Measurements from ENCODE around the gene CEP112. TPM values are rescaled to one million over a fixed set of nuclear protein-coding genes. Genes with fewer than 3 reads are reported as not detected.

The CEP112 gene
- total and polyA plus RNA-seq, 4 donors: 1.1 to 4.9 (median 1.4) TPM

GRCh38 chr17:66088173-66088572, 103.8 kb downstream of the CEP112 start:
- H3K4me1 ChIP-seq (ENCODE audit: control insufficient read depth in 4 of 4, insufficient read depth in 4 of 4, low read length in 3 of 4): no peaks in the 10 kb centered on the region
- H3K4me3 ChIP-seq (ENCODE audit: low read depth in 1 of 3, low read length in 3 of 3): no peak overlapping the region
- no peaks in the 10 kb centered on the region for H3K27me3 ChIP-seq (ENCODE audit: control insufficient read depth in 4 of 4, insufficient read depth in 4 of 4, low read length in 3 of 4)
- TF ChIP-seq REST (IDR thresholded peaks at IDR 0.05) (no peak), ATF3 (IDR thresholded peaks at IDR 0.05) (no peak), RXRA (IDR thresholded peaks at IDR 0.05) (no peak), FOXA1 (IDR thresholded peaks at IDR 0.05) (no peak), ZBTB33 (IDR thresholded peaks at IDR 0.05) (no peak), RAD21 (IDR thresholded peaks at IDR 0.05) (no peak), TAF1 (conservative IDR thresholded peaks at IDR 0.05) (no peak), FOXA2 (IDR thresholded peaks at IDR 0.05) (no peak)
- no peak overlapping the region for H3K27ac ChIP-seq (ENCODE audit: low read depth in 1 of 2, low read length in 2 of 2)
- H3K36me3 ChIP-seq (ENCODE audit: control insufficient read depth in 4 of 4, insufficient read depth in 3 of 4, low read depth in 1 of 4, low read length in 3 of 4): no peaks in the 10 kb centered on the region
- WGBS: 98% methylated on average over 4 of the region's 4 CpGs
- H3K9me3 ChIP-seq (ENCODE audit: control insufficient read depth in 4 of 4, low read length in 3 of 4): no peaks in the 10 kb centered on the region
- H3K9ac ChIP-seq (ENCODE audit: low read depth in 1 of 2, low read length in 2 of 2): no peak overlapping the region
- DNase-seq (ENCODE audit: low spot score): no peak

GRCh38 chr17:66087073-66087472, 104.9 kb downstream of the CEP112 start:
- H3K4me3 ChIP-seq (ENCODE audit: low read depth in 1 of 3, low read length in 3 of 3): no peak overlapping the region
- H3K36me3 ChIP-seq (ENCODE audit: control insufficient read depth in 4 of 4, insufficient read depth in 3 of 4, low read depth in 1 of 4, low read length in 3 of 4): no peaks in the 10 kb centered on the region
- H3K27me3 ChIP-seq (ENCODE audit: control insufficient read depth in 4 of 4, insufficient read depth in 4 of 4, low read length in 3 of 4): no peaks in the 10 kb centered on the region
- H3K9ac ChIP-seq (ENCODE audit: low read depth in 1 of 2, low read length in 2 of 2): no peak overlapping the region
- DNase-seq (ENCODE audit: low spot score): no peak
- TF ChIP-seq CTCF (IDR thresholded peaks at IDR 0.05; ENCODE audit: low read depth, low read length, missing input control) (no peak), MAX (IDR thresholded peaks at IDR 0.05) (no peak), NR2F2 (IDR thresholded peaks at IDR 0.05) (no peak), ATF3 (IDR thresholded peaks at IDR 0.05) (no peak), RAD21 (IDR thresholded peaks at IDR 0.05) (no peak), HNF4A (conservative IDR thresholded peaks at IDR 0.05) (no peak), GABPA (IDR thresholded peaks at IDR 0.05 in 1 of 2, conservative IDR thresholded peaks at IDR 0.05 in 1 of 2) (no peak), TAF1 (conservative IDR thresholded peaks at IDR 0.05) (no peak), RXRA (IDR thresholded peaks at IDR 0.05) (no peak), EGR1 (IDR thresholded peaks at IDR 0.05; ENCODE audit: low read depth in 2 of 2) (no peak), FOXA1 (IDR thresholded peaks at IDR 0.05) (no peak), JUND (IDR thresholded peaks at IDR 0.05) (no peak), SP1 (IDR thresholded peaks at IDR 0.05) (no peak), ZBTB33 (IDR thresholded peaks at IDR 0.05) (no peak), FOXA2 (IDR thresholded peaks at IDR 0.05) (no peak), HNF4G (IDR thresholded peaks at IDR 0.05) (no peak), YY1 (IDR thresholded peaks at IDR 0.05) (no peak), REST (IDR thresholded peaks at IDR 0.05) (no peak)
- no peaks in the 10 kb centered on the region for H3K9me3 ChIP-seq (ENCODE audit: control insufficient read depth in 4 of 4, low read length in 3 of 4)
- H3K27ac ChIP-seq (ENCODE audit: low read depth in 1 of 2, low read length in 2 of 2): no peak overlapping the region
- no peaks in the 10 kb centered on the region for H3K4me1 ChIP-seq (ENCODE audit: control insufficient read depth in 4 of 4, insufficient read depth in 4 of 4, low read length in 3 of 4)

All from liver (tissue), 9 donors.